BJ (cell line): ENCODE data around the gene RB1. TPM values are rescaled to one million over a fixed set of nuclear protein-coding genes. Genes with fewer than 3 reads are reported as not detected.

Experiments used
- CTCF ChIA-PET: fragments of 350-600 bp; formaldehyde crosslinking; extraction: SDS; loops from one replicate; lab custom pipeline; 2021; ENCODE audit warnings: antibody characterized with exemption, inconsistent platforms; lab: Yijun Ruan, JAX
- POLR2A ChIA-PET: fragments of 300-600 bp; sonication (Branson Sonifier 250); formaldehyde crosslinking; extraction: SDS; loops from one replicate; lab custom pipeline; 2021; ENCODE audit warnings: antibody characterized with exemption; lab: Charles Lee
- DNase-seq: peaks from one replicate; pipeline ENCODE4 v3.0.0-alpha.2; 2011; ENCODE audit warnings: low read depth
- H3K27me3 ChIP-seq: 2 replicates; pipeline ENCODE4 v1.6.0; 2011; ENCODE audit warnings: low read length; ENCODE audit not compliant: control insufficient read depth, insufficient read depth
- H3K36me3 ChIP-seq: 2 replicates; pipeline ENCODE4 v1.5.1; 2011; ENCODE audit warnings: low read length; ENCODE audit not compliant: control insufficient read depth, insufficient read depth
- H3K4me3 ChIP-seq: 2 replicates; pipeline ENCODE4 v1.5.1; 2011; ENCODE audit warnings: low read depth, mild to moderate bottlenecking, control low read depth, low read length
- CTCF ChIP-seq: IDR thresholded peaks from 2 replicates; pipeline ENCODE4 v1.5.1; 2011; ENCODE audit warnings: low read depth, mild to moderate bottlenecking, control low read depth, inconsistent platforms, low read length, moderate library complexity; ENCODE audit not compliant: insufficient read depth
- polyA plus RNA-seq: library from polyadenylated mRNA; depleted of rRNA; stranded (reverse); fragments of >200 nt; gene quantifications from 2 replicates; pipeline ENCODE4 v1.2.3, GENCODE V29; 2011

Gene RB1
- polyA plus RNA-seq, 1 experiment: 11.2 TPM

DNA sequence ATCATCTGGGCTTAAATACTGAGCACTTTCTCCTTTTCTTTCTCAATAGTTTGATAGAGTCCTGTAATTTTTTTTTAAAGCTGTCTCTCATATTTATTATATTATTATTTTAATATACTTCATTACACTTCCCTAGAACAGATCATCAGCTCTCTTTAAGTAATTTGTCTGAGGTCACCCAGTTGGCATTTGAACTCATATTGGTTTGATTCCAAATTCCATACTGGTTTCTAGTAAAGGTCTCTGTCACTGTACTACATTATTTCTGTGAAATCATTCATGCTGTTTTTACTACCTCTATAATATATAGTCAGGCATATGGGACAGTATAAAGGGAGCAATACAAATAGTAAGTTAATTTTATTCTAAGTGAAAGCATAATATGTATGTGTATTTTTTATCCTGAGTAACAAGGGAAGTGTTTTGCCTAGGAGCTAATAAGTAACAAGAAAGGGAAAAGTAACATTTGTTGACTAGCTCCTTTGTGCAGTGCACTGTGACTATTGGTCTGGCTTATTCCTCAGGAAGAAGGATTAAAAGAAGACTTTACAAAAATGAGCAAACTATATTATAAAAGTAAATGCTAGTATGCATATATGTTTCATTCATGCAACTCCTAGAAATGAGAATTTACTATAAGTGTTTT lies 95.0 kb downstream of the RB1 start:
- POLR2A ChIA-PET: interaction anchor here (0.5 kb wide), 1 partner anchor 90 kb away, joined by 9 read pairs; no protein-coding TSS in a partner anchor
- TF ChIP-seq CTCF: no peak

GRCh38 chr13:48400090-48400694 lies 96.6 kb downstream of the RB1 start:
- TF ChIP-seq CTCF: no peak
- POLR2A ChIA-PET: interaction anchor here (0.6 kb wide), 1 partner anchor 51 kb away, joined by 3 read pairs; no protein-coding TSS in a partner anchor
- no peak for DNase-seq
- Histone ChIP-seq H3K36me3 (no peaks in the 10 kb centered on the region), H3K4me3 (no peak overlapping the region), H3K27me3 (no peaks in the 10 kb centered on the region)
- CTCF ChIA-PET: no interaction called here

More for the DNA sequence above, 95.0 kb downstream of the RB1 start:
- CTCF ChIA-PET: interaction anchor here (0.9 kb wide), 1 partner anchor 280 kb away, joined by 3 read pairs; no protein-coding TSS in a partner anchor
- Histone ChIP-seq H3K4me3 (no peak overlapping the region), H3K36me3 (peaks cover 4% of the 10 kb centered on the region; the same call in 1 of the 2 replicates), H3K27me3 (no peaks in the 10 kb centered on the region)
- DNase-seq: no peak

DNA sequence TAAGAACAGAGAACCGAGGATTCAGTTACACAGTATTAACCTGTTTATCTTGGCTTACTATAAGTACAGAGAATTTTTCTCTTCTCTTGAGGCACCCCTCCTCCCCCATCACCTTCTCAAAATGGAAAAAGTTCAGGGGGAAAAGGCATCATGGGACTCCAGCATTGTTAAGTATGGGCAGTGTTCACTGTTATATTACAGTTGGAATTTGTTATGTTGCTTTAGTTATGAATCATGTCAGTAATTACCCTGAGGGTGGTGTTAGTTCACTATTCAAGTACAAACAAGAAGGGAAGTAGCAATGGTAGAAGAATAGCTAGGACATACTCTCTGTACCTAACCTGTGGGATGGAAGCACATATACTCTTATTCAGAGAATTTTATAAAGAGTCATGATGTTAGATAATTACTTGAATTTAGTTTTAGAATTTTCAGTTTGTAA lies 97.3 kb downstream of the RB1 start:
- POLR2A ChIA-PET: no interaction called here
- H3K4me3 ChIP-seq: no peak overlapping the region
- CTCF ChIA-PET: no interaction called here
- no peaks in the 10 kb centered on the region for H3K27me3 ChIP-seq
- H3K36me3 ChIP-seq: no peaks in the 10 kb centered on the region
- peak; percentile 73 for DNase-seq
- no peak for TF ChIP-seq CTCF

GRCh38 chr13:48401480-48401879 lies 97.9 kb downstream of the RB1 start:
- CTCF ChIA-PET: interaction anchor here (1.2 kb wide), 1 partner anchor 179 kb away, joined by 4 read pairs; no protein-coding TSS in a partner anchor
- Histone ChIP-seq H3K27me3 (no peaks in the 10 kb centered on the region), H3K36me3 (no peaks in the 10 kb centered on the region), H3K4me3 (no peak overlapping the region)
- POLR2A ChIA-PET: no interaction called here
- no peak for TF ChIP-seq CTCF
- no peak for DNase-seq

- CTCF ChIA-PET: interaction anchor here (0.6 to 1.2 kb wide), 2 partner anchors 178 to 1570 kb away, joined by 3 to 4 read pairs; no protein-coding TSS in a partner anchor
- DNase-seq: no peak
- no peak overlapping the region for H3K4me3 ChIP-seq
- H3K27me3 ChIP-seq: no peaks in the 10 kb centered on the region
- no peak for TF ChIP-seq CTCF
- no peaks in the 10 kb centered on the region for H3K36me3 ChIP-seq
- POLR2A ChIA-PET: interaction anchor here (0.6 kb wide), 1 partner anchor 140 kb away, joined by 5 read pairs; no protein-coding TSS in a partner anchor
Observed at GRCh38 chr13:48402325-48402932, 98.9 kb downstream of the RB1 start.
